SK-N-SH treated with all-trans-retinoic acid at 6 μM for 48 hours (cell line): Measurements from ENCODE around the gene RNF26.

Experiments used
- ATAC-seq: fragments of 200-7000 bp; cut with Tn5 transposase; 3 replicates; pipeline ENCODE4 v1.9.1; 2020; ENCODE audit warnings: mild to moderate bottlenecking, moderate library complexity
- ARNTL ChIP-seq: fragments of 450-650 bp; formaldehyde crosslinking; IDR thresholded peaks from 2 replicates; pipeline ENCODE4 v1.5.0; 2020; ENCODE audit warnings: low read depth, mild to moderate bottlenecking, moderate library complexity, borderline replicate concordance
- BACH2 ChIP-seq: fragments of 250-450 bp; sonication (Bioruptor Pico); IDR thresholded peaks from 2 replicates; pipeline ENCODE4 v1.9.0; 2021; ENCODE audit warnings: mild to moderate bottlenecking, borderline replicate concordance
- CREB5 ChIP-seq: fragments of 250-450 bp; sonication (Bioruptor Pico); IDR thresholded peaks from 2 replicates; pipeline ENCODE4 v1.5.1; 2020; ENCODE audit warnings: low read depth, mild to moderate bottlenecking, moderate library complexity
- CSDC2 ChIP-seq: fragments of 250-450 bp; sonication (Bioruptor Pico); IDR thresholded peaks from 2 replicates; pipeline ENCODE4 v1.5.0; 2020; ENCODE audit warnings: mild to moderate bottlenecking, moderate library complexity
- CSRNP3 ChIP-seq: fragments of 250-450 bp; sonication (Bioruptor Pico); IDR thresholded peaks from 2 replicates; pipeline ENCODE4 v1.5.1; 2021; ENCODE audit warnings: mild to moderate bottlenecking, moderate library complexity
- ESRRG ChIP-seq: fragments of 250-450 bp; sonication (Bioruptor Pico); IDR thresholded peaks from 2 replicates; pipeline ENCODE4 v1.6.1; 2021; ENCODE audit warnings: mild to moderate bottlenecking
- GLIS3 ChIP-seq: fragments of 250-450 bp; sonication (Bioruptor Pico); IDR thresholded peaks from 2 replicates; pipeline ENCODE4 v1.5.0; 2020; ENCODE audit warnings: mild to moderate bottlenecking, moderate library complexity
- OSR1 ChIP-seq: fragments of 250-450 bp; sonication (Bioruptor Pico); IDR thresholded peaks from 2 replicates; pipeline ENCODE4 v1.8.0; 2022; ENCODE audit warnings: moderate library complexity, mild to moderate bottlenecking, inconsistent platforms
- POU6F1 ChIP-seq: fragments of 250-450 bp; sonication (Bioruptor Pico); IDR thresholded peaks from 2 replicates; pipeline ENCODE4 v1.8.0; 2021; ENCODE audit warnings: low read depth, mild to moderate bottlenecking, moderate library complexity, borderline replicate concordance
- PPARA ChIP-seq: fragments of 250-450 bp; sonication (Bioruptor Pico); IDR thresholded peaks from 2 replicates; pipeline ENCODE4 v1.5.0; 2020; ENCODE audit warnings: mild to moderate bottlenecking, borderline replicate concordance
- RARB ChIP-seq: fragments of 250-450 bp; sonication (Bioruptor Pico); IDR thresholded peaks from 2 replicates; pipeline ENCODE4 v1.8.0; 2021; ENCODE audit warnings: mild to moderate bottlenecking, moderate library complexity
- SNAI2 ChIP-seq: fragments of 250-450 bp; sonication (Bioruptor Pico); IDR thresholded peaks from 2 replicates; pipeline ENCODE4 v1.5.0; 2020; ENCODE audit warnings: mild to moderate bottlenecking, moderate library complexity
- TCF4 ChIP-seq: fragments of 250-450 bp; sonication (Bioruptor Pico); IDR thresholded peaks from 2 replicates; pipeline ENCODE4 v1.8.0; 2021; ENCODE audit warnings: mild to moderate bottlenecking, moderate library complexity, borderline replicate concordance
- TOX ChIP-seq: fragments of 250-450 bp; sonication (Bioruptor Pico); IDR thresholded peaks from 2 replicates; pipeline ENCODE4 v1.8.0; 2021; ENCODE audit warnings: mild to moderate bottlenecking, moderate library complexity, borderline replicate concordance
- TSHZ2 ChIP-seq: fragments of 250-450 bp; sonication (Bioruptor Pico); IDR thresholded peaks from 2 replicates; pipeline ENCODE4 v1.5.0; 2020; ENCODE audit warnings: mild to moderate bottlenecking, moderate library complexity
- ZC3H10 ChIP-seq: fragments of 250-450 bp; sonication (Bioruptor Pico); IDR thresholded peaks from 2 replicates; pipeline ENCODE4 v1.5.1; 2021; ENCODE audit warnings: mild to moderate bottlenecking, moderate library complexity
- ZFP3 ChIP-seq: fragments of 250-450 bp; sonication (Bioruptor Pico); IDR thresholded peaks from 2 replicates; pipeline ENCODE4 v1.5.0; 2020; ENCODE audit warnings: mild to moderate bottlenecking, moderate library complexity
- ZFP30 ChIP-seq: fragments of 450-650 bp; formaldehyde crosslinking; IDR thresholded peaks from 2 replicates; pipeline ENCODE4 v1.5.0; 2022; ENCODE audit warnings: mild to moderate bottlenecking, moderate library complexity
- ZNF565 ChIP-seq: fragments of 450-650 bp; formaldehyde crosslinking; conservative IDR thresholded peaks from 2 replicates; pipeline ENCODE4 v1.5.0; 2020; ENCODE audit warnings: low read depth, mild to moderate bottlenecking, moderate library complexity
- ZNF70 ChIP-seq: fragments of 450-650 bp; formaldehyde crosslinking; IDR thresholded peaks from 2 replicates; pipeline ENCODE4 v1.5.0; 2020; ENCODE audit warnings: mild to moderate bottlenecking, moderate library complexity
- ZNF8 ChIP-seq: fragments of 450-650 bp; formaldehyde crosslinking; IDR thresholded peaks from 2 replicates; pipeline ENCODE4 v1.5.0; 2020; ENCODE audit warnings: mild to moderate bottlenecking, moderate library complexity

The RNF26 gene

GRCh38 chr11:119332111-119332765 is 2.1 kb upstream of the RNF26 start:
- ATAC-seq = no peak
- TF ChIP-seq ZFP3 (CRISPR knock-in tag) = no peak
- TF ChIP-seq RARB (CRISPR knock-in tag) = no peak
- TF ChIP-seq ZNF8 (CRISPR knock-in tag) = no peak
- no peak for TF ChIP-seq ARNTL (CRISPR knock-in tag)
- no peak for TF ChIP-seq PPARA (CRISPR knock-in tag)
- no peak for TF ChIP-seq TSHZ2 (CRISPR knock-in tag)
- TF ChIP-seq CSDC2 = no peak
- TF ChIP-seq OSR1 (CRISPR knock-in tag) = no peak
- no peak for TF ChIP-seq ESRRG
- TF ChIP-seq ZNF565 (CRISPR knock-in tag) = no peak
- no peak for TF ChIP-seq TCF4 (CRISPR knock-in tag)
- TF ChIP-seq ZNF70 (CRISPR knock-in tag) = no peak
- no peak for TF ChIP-seq TOX (CRISPR knock-in tag)
- no peak for TF ChIP-seq POU6F1
- TF ChIP-seq SNAI2 = no peak
- TF ChIP-seq, all 23 proteins: peak for 0

- TF ChIP-seq RARB (CRISPR knock-in tag) (no peak), TCF4 (CRISPR knock-in tag) (no peak), CSRNP3 (no peak), ZFP30 (CRISPR knock-in tag) (no peak), ZC3H10 (CRISPR knock-in tag) (no peak)
- no peak for ATAC-seq
These were observed 846 bp downstream of the RNF26 start for GRCh38 chr11:119335091-119335654.

- TF ChIP-seq BACH2 (CRISPR knock-in tag) (no peak), SNAI2 (no peak), ZFP30 (CRISPR knock-in tag) (no peak), ESRRG (no peak), ARNTL (CRISPR knock-in tag) (no peak), ZNF70 (CRISPR knock-in tag) (no peak), OSR1 (CRISPR knock-in tag) (no peak), ZNF565 (CRISPR knock-in tag) (no peak), POU6F1 (no peak), CSRNP3 (no peak), TCF4 (CRISPR knock-in tag) (no peak), ZC3H10 (CRISPR knock-in tag) (no peak), RARB (CRISPR knock-in tag) (no peak), GLIS3 (CRISPR knock-in tag) (no peak), ZNF8 (CRISPR knock-in tag) (no peak), PPARA (CRISPR knock-in tag) (no peak), CREB5 (no peak)
- no peak for ATAC-seq
These were observed 1.6 kb downstream of the RNF26 start for GRCh38 chr11:119335655-119336543.
